ENCODE data around the gene SGPL1.
"Not testable (repeated sequence)": the region's sequence is repeated elsewhere in the genome, so short reads cannot be mapped to it uniquely, and the experiment has no call there.

The SGPL1 gene

GRCh38 chr10:70815504-70816219 lies at the start of gene SGPL1:
SGPL1 (plus strand) TSS chr10:70815948; CDS start chr10:70816854, 906 bp downstream.
- peak; percentile 99 for DNase-seq (ENCODE audit: low spot score)

GRCh38 chr10:70768026-70768685 lies 47.6 kb upstream of the SGPL1 start:
- DNase-seq (ENCODE audit: low spot score): not testable (repeated sequence)

GRCh38 chr10:70769121-70769520 lies 46.6 kb upstream of the SGPL1 start:
- no peak for DNase-seq (ENCODE audit: low spot score)

GRCh38 chr10:70770001-70770400 lies 45.7 kb upstream of the SGPL1 start:
- no peak for DNase-seq (ENCODE audit: low spot score)

- DNase-seq (ENCODE audit: low spot score): not testable (repeated sequence)
Measured at GRCh38 chr10:70770516-70770915, 45.2 kb upstream of the SGPL1 start.

- DNase-seq (ENCODE audit: low spot score): no peak
Measured at GRCh38 chr10:70771311-70772194, 44.2 kb upstream of the SGPL1 start.

- no peak for DNase-seq (ENCODE audit: low spot score)
Measured at GRCh38 chr10:70772627-70773026, 43.1 kb upstream of the SGPL1 start.

- no peak for DNase-seq (ENCODE audit: low spot score)
Measured at GRCh38 chr10:70773461-70773860, 42.3 kb upstream of the SGPL1 start.

GRCh38 chr10:70773965-70774809 lies 41.6 kb upstream of the SGPL1 start:
- no peak for DNase-seq (ENCODE audit: low spot score)

- no peak for DNase-seq (ENCODE audit: low spot score)
Measured at GRCh38 chr10:70774810-70775678, 40.7 kb upstream of the SGPL1 start.

- DNase-seq (ENCODE audit: low spot score): peak; percentile 9
Measured at GRCh38 chr10:70775679-70776454, 39.9 kb upstream of the SGPL1 start.

- DNase-seq (ENCODE audit: low spot score): peak; percentile 9
Measured at GRCh38 chr10:70776455-70777005, 39.2 kb upstream of the SGPL1 start.

- no peak for DNase-seq (ENCODE audit: low spot score)
Measured at GRCh38 chr10:70777063-70777875, 38.5 kb upstream of the SGPL1 start.

GRCh38 chr10:70778267-70778924 lies 37.4 kb upstream of the SGPL1 start:
- no peak for DNase-seq (ENCODE audit: low spot score)

- DNase-seq (ENCODE audit: low spot score): peak; percentile 18
Measured at GRCh38 chr10:70779088-70779487, 36.7 kb upstream of the SGPL1 start.

- peak; percentile 63 for DNase-seq (ENCODE audit: low spot score)
Measured at GRCh38 chr10:70779511-70780369, 36.0 kb upstream of the SGPL1 start.

- no peak for DNase-seq (ENCODE audit: low spot score)
Measured at GRCh38 chr10:70780370-70780760, 35.4 kb upstream of the SGPL1 start.

All from AG20443 (cell line).